Astrocyte (in vitro differentiated cells and primary cell): Measurements from ENCODE around the gene USP15. TPM values are rescaled to one million over a fixed set of nuclear protein-coding genes. Genes with fewer than 3 reads are reported as not detected.

Experiments
- DNase-seq: peaks from one replicate; pipeline ENCODE4 v3.0.0-alpha.2; 2010; ENCODE audit warnings: low read depth
- FAIRE-seq: peaks from 2 replicates; lab custom pipeline; 2011; peaks lifted over from hg19 to GRCh38; lab: Jason Lieb, UNC
- H2AFZ ChIP-seq: 2 replicates; pipeline ENCODE4 v1.6.0; 2012; ENCODE audit warnings: low read depth, low read length, inconsistent platforms
- H3K27ac ChIP-seq: 2 replicates; pipeline ENCODE4 v1.5.1; 2011; ENCODE audit warnings: low read depth, low read length, inconsistent platforms
- H3K27me3 ChIP-seq: 2 replicates; pipeline ENCODE4 v1.6.0; 2011; ENCODE audit warnings: low read length, inconsistent platforms; ENCODE audit not compliant: insufficient read depth
- H3K36me3 ChIP-seq: 2 replicates; pipeline ENCODE4 v1.5.1; 2011; ENCODE audit warnings: low read length, inconsistent platforms; ENCODE audit not compliant: insufficient read depth
- H3K4me1 ChIP-seq: 2 replicates; pipeline ENCODE4 v1.5.1; 2011; ENCODE audit warnings: low read length, inconsistent platforms; ENCODE audit not compliant: insufficient read depth
- H3K4me2 ChIP-seq: 2 replicates; pipeline ENCODE4 v1.6.0; 2012; ENCODE audit warnings: low read length, inconsistent platforms
- H3K4me3 ChIP-seq: 2 replicates; pipeline ENCODE4 v1.5.1; 2011; ENCODE audit warnings: low read depth, mild to moderate bottlenecking, low read length, inconsistent platforms; ENCODE audit not compliant: insufficient read depth
- H3K79me2 ChIP-seq: 2 replicates; pipeline ENCODE4 v1.6.0; 2012; ENCODE audit warnings: mild to moderate bottlenecking, low read length, inconsistent platforms; ENCODE audit not compliant: insufficient read depth
- H3K9ac ChIP-seq: 2 replicates; pipeline ENCODE4 v1.6.0; 2012; ENCODE audit warnings: mild to moderate bottlenecking, low read length, inconsistent platforms
- H3K9me3 ChIP-seq: 2 replicates; pipeline ENCODE4 v1.5.1; 2012; ENCODE audit warnings: low read depth, mild to moderate bottlenecking, low read length, inconsistent platforms; ENCODE audit not compliant: insufficient read depth
- H4K20me1 ChIP-seq: 2 replicates; pipeline ENCODE4 v1.6.0; 2012; ENCODE audit warnings: low read length, inconsistent platforms; ENCODE audit not compliant: insufficient read depth
- H3K27ac Mint-ChIP-seq: one replicate; pipeline ENCODE4 v1.8.0; 2021; ENCODE audit warnings: mild to moderate bottlenecking, mixed read lengths; ENCODE audit not compliant: unreplicated experiment
- H3K27me3 Mint-ChIP-seq: one replicate; pipeline ENCODE4 v1.8.0; 2021; ENCODE audit warnings: low read depth, mixed read lengths; ENCODE audit not compliant: unreplicated experiment
- H3K36me3 Mint-ChIP-seq: one replicate; pipeline ENCODE4 v1.8.0; 2021; ENCODE audit warnings: low read depth, mixed read lengths; ENCODE audit not compliant: unreplicated experiment
- H3K4me1 Mint-ChIP-seq: one replicate; pipeline ENCODE4 v1.8.0; 2021; ENCODE audit warnings: low read depth, mixed read lengths; ENCODE audit not compliant: unreplicated experiment
- H3K4me3 Mint-ChIP-seq: one replicate; pipeline ENCODE4 v1.8.0; 2021; ENCODE audit warnings: mild to moderate bottlenecking, moderate library complexity, mixed read lengths; ENCODE audit not compliant: unreplicated experiment
- H3K9me3 Mint-ChIP-seq: one replicate; pipeline ENCODE4 v1.8.0; 2021; ENCODE audit warnings: mild to moderate bottlenecking, mixed read lengths; ENCODE audit not compliant: unreplicated experiment
- EZH2 ChIP-seq: IDR thresholded peaks from 2 replicates; pipeline ENCODE4 v1.6.1; 2012; ENCODE audit warnings: mild to moderate bottlenecking, low read length, inconsistent platforms; ENCODE audit not compliant: insufficient read depth
- total RNA-seq: library from RNA; stranded (reverse); gene quantifications from 2 replicates; pipeline ENCODE4 v1.2.1, GENCODE V29; 2021
- TF ChIP-seq, protein P1 (sequence below): IDR thresholded peaks from 2 replicates; pipeline ENCODE4 v1.5.1; 2011; ENCODE audit warnings: low read depth, mild to moderate bottlenecking, inconsistent platforms, low read length, moderate library complexity; ENCODE audit not compliant: insufficient read depth

Gene USP15
- total RNA-seq, 1 donor from 2014 or later, result 81.9 TPM

DNA sequence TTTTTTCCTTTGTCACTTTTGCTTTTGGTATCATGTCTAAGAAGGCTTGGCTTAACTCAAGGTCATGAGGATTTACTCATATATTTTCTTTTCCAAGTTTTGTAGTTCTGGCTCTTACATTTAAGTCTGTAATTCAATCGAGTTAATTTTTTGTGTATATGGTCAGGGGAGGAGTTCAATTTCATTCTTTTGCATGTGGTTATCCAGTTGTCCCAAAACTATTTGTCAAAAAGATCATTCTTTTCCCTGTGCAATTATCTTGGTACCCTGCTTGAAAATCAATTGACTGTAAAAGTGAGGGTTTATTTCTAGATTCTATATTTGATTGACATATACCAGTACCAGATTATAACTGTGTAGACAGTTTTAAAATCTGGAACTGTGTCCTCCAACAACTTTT is 10.2 kb downstream of the USP15 start:
- no peak overlapping the region for H3K9ac ChIP-seq
- TF ChIP-seq, protein P1, sequence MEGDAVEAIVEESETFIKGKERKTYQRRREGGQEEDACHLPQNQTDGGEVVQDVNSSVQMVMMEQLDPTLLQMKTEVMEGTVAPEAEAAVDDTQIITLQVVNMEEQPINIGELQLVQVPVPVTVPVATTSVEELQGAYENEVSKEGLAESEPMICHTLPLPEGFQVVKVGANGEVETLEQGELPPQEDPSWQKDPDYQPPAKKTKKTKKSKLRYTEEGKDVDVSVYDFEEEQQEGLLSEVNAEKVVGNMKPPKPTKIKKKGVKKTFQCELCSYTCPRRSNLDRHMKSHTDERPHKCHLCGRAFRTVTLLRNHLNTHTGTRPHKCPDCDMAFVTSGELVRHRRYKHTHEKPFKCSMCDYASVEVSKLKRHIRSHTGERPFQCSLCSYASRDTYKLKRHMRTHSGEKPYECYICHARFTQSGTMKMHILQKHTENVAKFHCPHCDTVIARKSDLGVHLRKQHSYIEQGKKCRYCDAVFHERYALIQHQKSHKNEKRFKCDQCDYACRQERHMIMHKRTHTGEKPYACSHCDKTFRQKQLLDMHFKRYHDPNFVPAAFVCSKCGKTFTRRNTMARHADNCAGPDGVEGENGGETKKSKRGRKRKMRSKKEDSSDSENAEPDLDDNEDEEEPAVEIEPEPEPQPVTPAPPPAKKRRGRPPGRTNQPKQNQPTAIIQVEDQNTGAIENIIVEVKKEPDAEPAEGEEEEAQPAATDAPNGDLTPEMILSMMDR, result no peak
- TF ChIP-seq EZH2, result no peak
- H3K36me3 ChIP-seq, result no peaks in the 10 kb centered on the region
- H3K79me2 ChIP-seq, result peaks cover 100% of the 10 kb centered on the region
- Mint-ChIP-seq H3K27me3 (no peaks in the 10 kb centered on the region), H3K4me1 (peaks cover 23% of the 10 kb centered on the region), H3K36me3 (no peaks in the 10 kb centered on the region), H3K4me3 (no peak overlapping the region), H3K27ac (no peak overlapping the region), H3K9me3 (no peaks in the 10 kb centered on the region)
- no peak overlapping the region for H3K27ac ChIP-seq
- DNase-seq (no peak), FAIRE-seq (no peak)
- peaks cover 88% of the 10 kb centered on the region for H4K20me1 ChIP-seq
- no peak overlapping the region for H3K4me3 ChIP-seq
- peaks cover 8% of the 10 kb centered on the region for H3K4me1 ChIP-seq
- no peak overlapping the region for H3K4me2 ChIP-seq
- no peak overlapping the region for H2AFZ ChIP-seq
- H3K9me3 ChIP-seq, result no peaks in the 10 kb centered on the region
- no peaks in the 10 kb centered on the region for H3K27me3 ChIP-seq

DNA sequence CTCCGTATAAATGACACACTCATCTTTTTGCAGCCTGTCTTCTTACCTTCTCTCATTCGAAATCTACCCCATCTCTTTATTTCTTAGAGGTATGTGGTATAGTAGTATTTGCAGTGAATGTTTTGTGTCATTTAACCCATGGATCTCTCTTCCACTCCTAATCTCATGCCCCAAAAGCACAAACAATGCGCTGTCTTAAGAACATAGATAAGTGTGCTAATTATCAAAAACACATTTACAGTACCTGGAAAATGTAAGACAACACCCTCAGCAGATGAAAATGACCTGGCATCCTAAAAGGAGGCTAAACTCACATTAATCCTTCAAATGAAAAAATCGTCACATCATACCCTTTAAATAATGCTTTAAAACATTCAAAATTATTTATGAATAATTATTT is 10.7 kb downstream of the USP15 start:
- H3K4me3 Mint-ChIP-seq, result no peak overlapping the region
- Histone ChIP-seq H2AFZ (no peak overlapping the region), H3K4me2 (no peak overlapping the region), H3K4me3 (no peak overlapping the region), H3K36me3 (no peaks in the 10 kb centered on the region), H3K27ac (no peak overlapping the region), H3K79me2 (peaks cover 100% of the 10 kb centered on the region), H3K4me1 (peaks cover 8% of the 10 kb centered on the region), H3K9me3 (no peaks in the 10 kb centered on the region), H3K27me3 (no peaks in the 10 kb centered on the region), H3K9ac (no peak overlapping the region), H4K20me1 (peaks cover 88% of the 10 kb centered on the region)
- H3K27ac Mint-ChIP-seq, result no peak overlapping the region
- TF ChIP-seq, protein P1, result no peak
- no peak for TF ChIP-seq EZH2
- H3K27me3 Mint-ChIP-seq, result no peaks in the 10 kb centered on the region
- H3K36me3 Mint-ChIP-seq, result no peaks in the 10 kb centered on the region
- FAIRE-seq, result no peak
- H3K4me1 Mint-ChIP-seq, result peaks cover 23% of the 10 kb centered on the region
- DNase-seq, result no peak
- no peaks in the 10 kb centered on the region for H3K9me3 Mint-ChIP-seq

DNA sequence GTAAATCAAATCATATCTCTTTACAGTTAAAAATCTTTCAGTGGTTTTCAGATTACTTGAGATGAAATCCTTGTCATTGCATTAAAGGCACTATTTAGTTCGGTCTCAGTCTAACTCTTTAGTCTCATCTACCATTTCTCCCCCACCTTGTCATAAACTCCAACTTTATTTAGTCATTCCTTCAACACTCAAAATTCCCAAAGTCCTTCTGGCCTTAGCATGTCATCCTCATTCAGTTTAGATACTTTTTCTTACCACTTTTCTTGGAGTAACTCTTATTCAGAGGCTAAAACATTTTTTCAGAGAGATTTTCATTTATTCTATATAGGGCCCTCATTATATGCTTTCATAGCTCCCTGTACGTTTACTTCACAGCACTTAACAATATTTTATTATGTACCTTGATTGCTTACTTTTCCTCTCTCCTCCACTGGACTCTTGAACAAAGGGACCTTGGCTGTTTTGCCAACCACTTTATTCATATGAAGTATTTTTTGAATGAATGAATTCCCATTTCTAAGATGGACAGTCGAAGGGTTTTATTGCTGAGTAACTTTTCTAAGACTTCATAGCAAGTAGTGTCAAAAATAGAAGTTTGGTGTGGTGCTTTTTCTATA is 12.8 kb downstream of the USP15 start:
- H3K4me1 Mint-ChIP-seq, result peaks cover 21% of the 10 kb centered on the region
- TF ChIP-seq, protein P1, result no peak
- no peak for TF ChIP-seq EZH2

More for the DNA sequence above, 12.8 kb downstream of the USP15 start:
- H3K9me3 ChIP-seq, result no peaks in the 10 kb centered on the region
- DNase-seq (no peak), FAIRE-seq (no peak)
- H3K4me3 ChIP-seq, result no peak overlapping the region
- H3K27ac ChIP-seq, result no peak overlapping the region
- no peaks in the 10 kb centered on the region for H3K27me3 ChIP-seq
- Mint-ChIP-seq H3K27ac (no peak overlapping the region), H3K9me3 (no peaks in the 10 kb centered on the region), H3K4me3 (no peak overlapping the region), H3K27me3 (no peaks in the 10 kb centered on the region), H3K36me3 (no peaks in the 10 kb centered on the region)
- peaks cover 84% of the 10 kb centered on the region for H4K20me1 ChIP-seq
- no peak overlapping the region for H2AFZ ChIP-seq
- H3K79me2 ChIP-seq, result peaks cover 100% of the 10 kb centered on the region
- H3K36me3 ChIP-seq, result no peaks in the 10 kb centered on the region
- no peak overlapping the region for H3K4me2 ChIP-seq
- no peak overlapping the region for H3K9ac ChIP-seq
- H3K4me1 ChIP-seq, result peaks cover 8% of the 10 kb centered on the region
